DND-41 (cell line): ENCODE measurements around the gene SAMD4A.

Experiments
- ATAC-seq: fragments of 200-7000 bp; cut with Tn5 transposase; 3 replicates; pipeline ENCODE4 v1.9.1; 2021; ENCODE audit warnings: low read depth; ENCODE audit not compliant: insufficient read depth
- DNase-seq: peaks from one replicate; pipeline ENCODE4 v3.0.0-alpha.2; 2020
- H2AFZ ChIP-seq: 2 replicates; pipeline ENCODE4 v1.6.0; 2012; ENCODE audit warnings: low read depth, low read length
- H3K27ac ChIP-seq: 2 replicates; pipeline ENCODE4 v1.5.1; 2012; ENCODE audit warnings: low read length, inconsistent platforms
- H3K27me3 ChIP-seq: fragments of 200-600 bp; sonication (generic); 2 replicates; pipeline ENCODE4 v1.6.0; 2012; ENCODE audit warnings: low read length, mild to moderate bottlenecking, inconsistent platforms; ENCODE audit not compliant: insufficient read depth, poor library complexity
- H3K36me3 ChIP-seq: 2 replicates; pipeline ENCODE4 v1.5.1; 2012; ENCODE audit warnings: low read length, inconsistent platforms; ENCODE audit not compliant: insufficient read depth
- H3K4me1 ChIP-seq: 2 replicates; pipeline ENCODE4 v1.5.1; 2012; ENCODE audit warnings: mild to moderate bottlenecking, low read length; ENCODE audit not compliant: insufficient read depth
- H3K4me2 ChIP-seq: 2 replicates; pipeline ENCODE4 v1.6.0; 2012; ENCODE audit warnings: mild to moderate bottlenecking, moderate library complexity, low read length, inconsistent platforms; ENCODE audit not compliant: insufficient read depth
- H3K4me3 ChIP-seq, 2 experiments: fragments of 200-600 bp in 1 of 2; shearing (Covaris generic) in 1 of 2; 2 replicates each; pipeline ENCODE4 v1.5.1; 2012 to 2016; ENCODE audit warnings: inconsistent platforms in 2 of 2, low read length in 2 of 2, mild to moderate bottlenecking in 2 of 2, low read depth in 1 of 2, moderate library complexity in 1 of 2
- H3K79me2 ChIP-seq: 2 replicates; pipeline ENCODE4 v1.6.0; 2012; ENCODE audit warnings: low read length, inconsistent platforms; ENCODE audit not compliant: insufficient read depth
- H3K9ac ChIP-seq: 2 replicates; pipeline ENCODE4 v1.6.0; 2012; ENCODE audit warnings: low read depth, mild to moderate bottlenecking, inconsistent platforms, low read length, moderate library complexity
- H3K9me3 ChIP-seq: 2 replicates; pipeline ENCODE4 v1.5.1; 2012; ENCODE audit warnings: low read length, moderate library complexity, mild to moderate bottlenecking, inconsistent platforms; ENCODE audit not compliant: insufficient read depth, severe bottlenecking
- H4K20me1 ChIP-seq: 2 replicates; pipeline ENCODE4 v1.6.0; 2012; ENCODE audit warnings: low read length; ENCODE audit not compliant: insufficient read depth
- EZH2 ChIP-seq: IDR thresholded peaks from 3 replicates; pipeline ENCODE4 v1.6.1; 2012; ENCODE audit warnings: borderline replicate concordance, low read depth, mild to moderate bottlenecking, moderate library complexity, low read length, inconsistent platforms; ENCODE audit not compliant: severe bottlenecking
- TF ChIP-seq, protein P1 (sequence below): IDR thresholded peaks from 2 replicates; pipeline ENCODE4 v1.5.1; 2012; ENCODE audit warnings: borderline replicate concordance, low read length, moderate library complexity, mild to moderate bottlenecking; ENCODE audit not compliant: poor library complexity, severe bottlenecking; ENCODE audit errors: extremely low read depth

The SAMD4A gene

GRCh38 chr14:54818201-54819133 is 251.5 kb downstream of the SAMD4A start:
- Histone ChIP-seq H3K4me3 (no peak overlapping the region), H4K20me1 (no peaks in the 10 kb centered on the region), H3K9me3 (peaks cover 3% of the 10 kb centered on the region), H3K27me3 (peaks cover 7% of the 10 kb centered on the region), H3K36me3 (no peaks in the 10 kb centered on the region), H3K4me1 (no peaks in the 10 kb centered on the region), H2AFZ (no peak overlapping the region), H3K9ac (no peak overlapping the region), H3K79me2 (no peaks in the 10 kb centered on the region), H3K27ac (no peak overlapping the region), H3K4me2 (no peak overlapping the region)
- TF ChIP-seq EZH2 = no peak
- DNase-seq = no peak
- no peak for ATAC-seq

DNA sequence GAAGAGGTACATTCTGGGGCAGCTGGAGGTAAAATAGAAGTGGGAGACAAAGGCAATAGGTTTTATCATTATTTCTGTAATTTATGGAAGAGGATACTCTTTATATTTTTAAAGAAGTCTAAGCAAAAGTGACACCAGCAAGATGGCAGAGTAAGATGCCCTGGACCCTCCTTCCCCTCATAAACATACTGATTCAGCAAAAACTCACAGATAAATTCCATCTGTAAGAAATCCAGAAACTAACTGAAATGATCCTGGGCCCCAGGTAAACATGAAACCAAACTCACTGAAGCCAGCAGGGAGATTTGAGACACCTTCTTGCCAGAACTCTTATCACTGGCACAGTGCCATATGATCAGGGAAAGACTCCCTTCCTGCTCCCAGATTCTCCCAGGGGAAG is 255.8 kb downstream of the SAMD4A start:
- Histone ChIP-seq H4K20me1 (no peaks in the 10 kb centered on the region), H2AFZ (no peak overlapping the region), H3K36me3 (no peaks in the 10 kb centered on the region), H3K4me2 (no peak overlapping the region), H3K27ac (no peak overlapping the region), H3K4me3 (no peak overlapping the region), H3K27me3 (peaks cover 7% of the 10 kb centered on the region), H3K9ac (no peak overlapping the region), H3K4me1 (no peaks in the 10 kb centered on the region), H3K79me2 (no peaks in the 10 kb centered on the region), H3K9me3 (peaks cover 9% of the 10 kb centered on the region)
- TF ChIP-seq EZH2 = no peak
- TF ChIP-seq, protein P1, sequence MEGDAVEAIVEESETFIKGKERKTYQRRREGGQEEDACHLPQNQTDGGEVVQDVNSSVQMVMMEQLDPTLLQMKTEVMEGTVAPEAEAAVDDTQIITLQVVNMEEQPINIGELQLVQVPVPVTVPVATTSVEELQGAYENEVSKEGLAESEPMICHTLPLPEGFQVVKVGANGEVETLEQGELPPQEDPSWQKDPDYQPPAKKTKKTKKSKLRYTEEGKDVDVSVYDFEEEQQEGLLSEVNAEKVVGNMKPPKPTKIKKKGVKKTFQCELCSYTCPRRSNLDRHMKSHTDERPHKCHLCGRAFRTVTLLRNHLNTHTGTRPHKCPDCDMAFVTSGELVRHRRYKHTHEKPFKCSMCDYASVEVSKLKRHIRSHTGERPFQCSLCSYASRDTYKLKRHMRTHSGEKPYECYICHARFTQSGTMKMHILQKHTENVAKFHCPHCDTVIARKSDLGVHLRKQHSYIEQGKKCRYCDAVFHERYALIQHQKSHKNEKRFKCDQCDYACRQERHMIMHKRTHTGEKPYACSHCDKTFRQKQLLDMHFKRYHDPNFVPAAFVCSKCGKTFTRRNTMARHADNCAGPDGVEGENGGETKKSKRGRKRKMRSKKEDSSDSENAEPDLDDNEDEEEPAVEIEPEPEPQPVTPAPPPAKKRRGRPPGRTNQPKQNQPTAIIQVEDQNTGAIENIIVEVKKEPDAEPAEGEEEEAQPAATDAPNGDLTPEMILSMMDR = no peak
- ATAC-seq (no peak), DNase-seq (no peak)

- Histone ChIP-seq H3K27me3 (peaks cover 7% of the 10 kb centered on the region), H3K4me3 (no peak overlapping the region), H3K27ac (no peak overlapping the region), H3K79me2 (no peaks in the 10 kb centered on the region), H4K20me1 (no peaks in the 10 kb centered on the region), H3K4me1 (no peaks in the 10 kb centered on the region), H3K9ac (no peak overlapping the region), H3K4me2 (no peak overlapping the region), H3K36me3 (no peaks in the 10 kb centered on the region), H2AFZ (no peak overlapping the region), H3K9me3 (peaks cover 9% of the 10 kb centered on the region)
- no peak for DNase-seq
- TF ChIP-seq, protein P1 = no peak
- no peak for TF ChIP-seq EZH2
- no peak for ATAC-seq
These were observed 257.0 kb downstream of the SAMD4A start for GRCh38 chr14:54823757-54824549.

- Histone ChIP-seq H3K27me3 (no peaks in the 10 kb centered on the region), H3K9me3 (peaks cover 9% of the 10 kb centered on the region), H3K27ac (no peak overlapping the region), H3K79me2 (no peaks in the 10 kb centered on the region), H4K20me1 (no peaks in the 10 kb centered on the region), H3K9ac (no peak overlapping the region), H2AFZ (no peak overlapping the region), H3K36me3 (no peaks in the 10 kb centered on the region), H3K4me3 (no peak overlapping the region), H3K4me2 (no peak overlapping the region), H3K4me1 (no peaks in the 10 kb centered on the region)
- no peak for DNase-seq
- TF ChIP-seq, protein P1 = no peak
- TF ChIP-seq EZH2 = no peak
- no peak for ATAC-seq
These were observed 261.1 kb downstream of the SAMD4A start for GRCh38 chr14:54828037-54828436.
